ENCODE measurements around the gene TMOD1. TPM values are rescaled to one million over a fixed set of nuclear protein-coding genes. Genes with fewer than 3 reads are reported as not detected.

Gene TMOD1
- total RNA-seq, 1 experiment from 2014 or later = not detected

GRCh38 chr9:97531888-97532376, 30.5 kb downstream of the TMOD1 start:
- no peak for DNase-seq (ENCODE audit: low spot score)
- in situ Hi-C loops (cut with HindIII; ENCODE audit: low sequenced_read_pairs) = no loop called here

- DNase-seq (ENCODE audit: low spot score) = no peak
- in situ Hi-C loops (cut with HindIII; ENCODE audit: low sequenced_read_pairs) = no loop called here
Measured at GRCh38 chr9:97534185-97534584, 32.7 kb downstream of the TMOD1 start.

- in situ Hi-C loops (cut with HindIII; ENCODE audit: low sequenced_read_pairs) = no loop called here
- no peak for DNase-seq (ENCODE audit: low spot score)
Measured at GRCh38 chr9:97534961-97535594, 33.6 kb downstream of the TMOD1 start.

- no peak for DNase-seq (ENCODE audit: low spot score)
- in situ Hi-C loops (cut with HindIII; ENCODE audit: low sequenced_read_pairs) = no loop called here
Measured at GRCh38 chr9:97535771-97536170, 34.3 kb downstream of the TMOD1 start.

- in situ Hi-C loops (cut with HindIII; ENCODE audit: low sequenced_read_pairs) = no loop called here
- DNase-seq (ENCODE audit: low spot score) = no peak
Measured at GRCh38 chr9:97536480-97536879, 35.0 kb downstream of the TMOD1 start.

- no peak for DNase-seq (ENCODE audit: low spot score)
Measured at GRCh38 chr9:97543561-97543960, 42.1 kb downstream of the TMOD1 start.

GRCh38 chr9:97545486-97545885, 44.0 kb downstream of the TMOD1 start:
- in situ Hi-C loops (cut with HindIII; ENCODE audit: low sequenced_read_pairs) = no loop called here
- peak; percentile 88 for DNase-seq (ENCODE audit: low spot score)

More at GRCh38 chr9:97543561-97543960, 42.1 kb downstream of the TMOD1 start:
- in situ Hi-C loops (cut with HindIII; ENCODE audit: low sequenced_read_pairs) = no loop called here

GRCh38 chr9:97547098-97547829, 45.8 kb downstream of the TMOD1 start:
- no peak for DNase-seq (ENCODE audit: low spot score)
- in situ Hi-C loops (cut with HindIII; ENCODE audit: low sequenced_read_pairs) = no loop called here

GRCh38 chr9:97548379-97548778, 46.9 kb downstream of the TMOD1 start:
- no peak for DNase-seq (ENCODE audit: low spot score)
- in situ Hi-C loops (cut with HindIII; ENCODE audit: low sequenced_read_pairs) = no loop called here

- in situ Hi-C loops (cut with HindIII; ENCODE audit: low sequenced_read_pairs) = no loop called here
- DNase-seq (ENCODE audit: low spot score) = no peak
Measured at GRCh38 chr9:97548819-97549540, 47.5 kb downstream of the TMOD1 start.

GRCh38 chr9:97550386-97550785, 48.9 kb downstream of the TMOD1 start:
- no peak for DNase-seq (ENCODE audit: low spot score)

GRCh38 chr9:97551308-97551707, 49.8 kb downstream of the TMOD1 start:
- in situ Hi-C loops (cut with HindIII; ENCODE audit: low sequenced_read_pairs) = no loop called here
- DNase-seq (ENCODE audit: low spot score) = no peak

More at GRCh38 chr9:97550386-97550785, 48.9 kb downstream of the TMOD1 start:
- in situ Hi-C loops (cut with HindIII; ENCODE audit: low sequenced_read_pairs) = no loop called here

GRCh38 chr9:97553141-97553540, 51.7 kb downstream of the TMOD1 start:
- in situ Hi-C loops (cut with HindIII; ENCODE audit: low sequenced_read_pairs) = no loop called here
- DNase-seq (ENCODE audit: low spot score) = no peak

- no peak for DNase-seq (ENCODE audit: low spot score)
- in situ Hi-C loops (cut with HindIII; ENCODE audit: low sequenced_read_pairs) = no loop called here
Measured at GRCh38 chr9:97553841-97554240, 52.4 kb downstream of the TMOD1 start.

GRCh38 chr9:97554566-97555075, 53.2 kb downstream of the TMOD1 start:
- in situ Hi-C loops (cut with HindIII; ENCODE audit: low sequenced_read_pairs) = no loop called here
- DNase-seq (ENCODE audit: low spot score) = no peak

GRCh38 chr9:97555164-97555563, 53.7 kb downstream of the TMOD1 start:
- in situ Hi-C loops (cut with HindIII; ENCODE audit: low sequenced_read_pairs) = no loop called here
- DNase-seq (ENCODE audit: low spot score) = no peak

GRCh38 chr9:97556036-97556720, 54.7 kb downstream of the TMOD1 start:
- in situ Hi-C loops (cut with HindIII; ENCODE audit: low sequenced_read_pairs) = no loop called here
- DNase-seq (ENCODE audit: low spot score) = no peak

- in situ Hi-C loops (cut with HindIII; ENCODE audit: low sequenced_read_pairs) = no loop called here
- peak; percentile 53 for DNase-seq (ENCODE audit: low spot score)
Measured at GRCh38 chr9:97556721-97557605, 55.5 kb downstream of the TMOD1 start.
